ENCODE results near the gene DLGAP1.
"Not testable (repeated sequence)": the region's sequence is repeated elsewhere in the genome, so short reads cannot be mapped to it uniquely, and the experiment has no call there.

Gene DLGAP1

GRCh38 chr18:3495691-3496430 is 959.2 kb downstream of the DLGAP1 start:
- DNase-seq (ENCODE audit: low spot score), result no peak

DNA sequence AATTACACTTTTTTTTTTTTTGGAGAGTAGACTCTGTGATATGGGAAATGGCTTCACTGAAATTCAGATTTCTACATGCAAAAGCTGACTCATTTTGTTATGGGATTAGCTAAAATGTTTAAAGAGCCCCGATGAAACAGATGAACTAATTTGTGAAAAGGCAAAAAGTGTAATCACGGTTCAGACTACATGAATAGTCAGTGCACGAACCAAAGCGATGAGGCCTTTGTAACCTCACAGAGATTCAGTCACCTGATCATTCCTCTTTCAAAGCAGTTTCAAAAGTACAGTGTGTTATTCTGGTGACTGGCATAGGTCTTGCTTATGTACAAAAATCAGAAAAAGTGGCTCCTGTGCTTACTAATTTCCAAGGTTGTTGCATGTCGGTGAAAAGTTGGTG is 960.5 kb downstream of the DLGAP1 start:
- no peak for DNase-seq (ENCODE audit: low spot score)

DNA sequence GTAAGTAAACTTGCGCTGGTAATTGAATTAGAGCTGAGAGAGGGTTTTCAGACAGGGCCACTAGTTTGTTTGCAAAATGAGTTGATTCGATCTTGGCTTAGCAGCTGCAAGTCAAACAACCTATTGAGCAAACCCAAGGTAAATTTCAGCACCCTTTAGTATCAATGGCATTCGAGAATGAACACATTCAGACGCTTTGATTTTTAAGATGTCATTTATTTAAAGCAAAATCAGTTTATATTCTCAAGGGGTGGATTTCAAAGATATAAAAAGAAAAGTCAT is 960.9 kb downstream of the DLGAP1 start:
- DNase-seq (ENCODE audit: low spot score), result no peak

DNA sequence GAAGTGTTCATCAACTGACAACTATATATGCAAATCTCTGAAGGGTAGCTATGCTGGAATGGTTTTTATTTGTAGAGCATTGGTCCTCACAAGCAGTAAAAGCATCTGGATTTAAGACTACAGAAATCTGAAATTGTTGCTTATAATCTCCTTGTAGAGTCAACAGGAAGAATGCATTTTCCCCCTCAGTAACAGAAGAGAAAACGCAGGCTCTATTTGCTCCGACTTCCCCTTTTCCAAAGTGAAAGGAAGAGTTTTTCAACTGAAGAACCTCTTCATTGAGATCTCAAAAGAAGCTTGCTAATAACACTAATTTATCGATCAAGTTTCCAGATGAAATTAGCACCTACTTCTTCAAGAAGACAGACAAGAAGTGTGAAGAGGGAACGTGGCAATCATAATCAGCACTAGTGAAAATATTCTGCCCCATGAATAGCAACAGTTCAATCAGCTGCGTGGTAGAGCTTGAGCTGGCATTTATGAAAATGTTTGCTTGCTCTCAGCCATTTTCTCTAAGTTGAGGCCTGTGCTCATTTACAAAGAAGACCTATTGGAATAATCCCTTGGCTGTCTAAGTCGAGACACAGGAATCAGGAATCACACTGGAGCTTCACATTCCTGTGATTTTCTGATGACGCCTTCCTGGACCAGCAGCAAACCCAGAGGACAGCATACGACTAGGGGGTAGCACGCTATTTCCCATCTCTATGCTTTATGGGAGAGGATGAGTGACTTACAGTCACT is 961.4 kb downstream of the DLGAP1 start:
- no peak for DNase-seq (ENCODE audit: low spot score)

- no peak for DNase-seq (ENCODE audit: low spot score)
These were observed 962.4 kb downstream of the DLGAP1 start for GRCh38 chr18:3492721-3493120.

DNA sequence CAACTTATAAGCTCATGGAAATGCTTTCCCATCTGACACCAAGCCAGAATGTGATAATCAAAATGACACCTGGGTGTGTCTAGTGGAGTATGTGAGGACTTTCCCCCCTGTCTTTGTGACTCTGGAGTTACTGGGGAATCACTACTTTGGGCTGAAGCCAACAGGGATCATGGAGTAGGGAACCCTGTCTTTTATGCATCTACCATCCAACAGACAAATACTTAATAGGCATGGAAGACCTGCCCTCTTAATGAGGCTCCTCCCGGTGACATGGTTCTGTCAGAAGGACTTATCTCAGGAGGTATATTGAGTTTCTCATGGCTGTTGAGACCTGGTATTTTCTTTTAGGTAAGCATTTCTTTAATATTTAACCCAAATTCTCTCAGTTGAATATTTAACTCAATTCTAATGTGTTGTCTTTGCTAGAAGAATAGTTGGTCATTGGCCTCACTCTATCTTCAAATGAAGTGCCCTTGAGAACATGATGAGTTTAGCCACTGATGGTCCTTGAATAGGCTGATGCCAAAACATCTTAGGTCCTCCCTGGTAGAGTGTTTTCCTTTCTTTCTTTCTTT is 963.0 kb downstream of the DLGAP1 start:
- no peak for DNase-seq (ENCODE audit: low spot score)

- DNase-seq (ENCODE audit: low spot score), result no peak
These were observed 965.6 kb downstream of the DLGAP1 start for GRCh38 chr18:3489462-3489861.

DNA sequence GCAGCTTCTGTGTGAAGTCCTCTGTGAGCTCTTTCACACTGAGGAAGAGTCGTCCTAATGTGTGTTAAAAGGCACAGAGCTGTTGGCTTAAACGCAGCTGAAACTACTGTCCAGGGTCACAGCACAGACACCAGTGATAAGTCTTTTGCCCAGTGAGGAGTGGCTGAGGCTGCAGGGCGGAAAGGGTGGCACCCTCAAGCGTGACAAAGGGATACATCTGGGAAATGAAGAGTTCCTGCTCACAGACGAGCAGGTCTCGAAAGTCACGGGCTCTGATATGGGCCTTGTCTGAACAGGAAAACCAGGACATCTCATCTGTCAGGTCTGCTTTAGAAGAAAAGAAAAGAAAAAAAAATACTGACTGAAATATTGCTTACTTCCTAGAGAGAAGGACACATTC is 968.6 kb downstream of the DLGAP1 start:
- DNase-seq (ENCODE audit: low spot score), result no peak

DNA sequence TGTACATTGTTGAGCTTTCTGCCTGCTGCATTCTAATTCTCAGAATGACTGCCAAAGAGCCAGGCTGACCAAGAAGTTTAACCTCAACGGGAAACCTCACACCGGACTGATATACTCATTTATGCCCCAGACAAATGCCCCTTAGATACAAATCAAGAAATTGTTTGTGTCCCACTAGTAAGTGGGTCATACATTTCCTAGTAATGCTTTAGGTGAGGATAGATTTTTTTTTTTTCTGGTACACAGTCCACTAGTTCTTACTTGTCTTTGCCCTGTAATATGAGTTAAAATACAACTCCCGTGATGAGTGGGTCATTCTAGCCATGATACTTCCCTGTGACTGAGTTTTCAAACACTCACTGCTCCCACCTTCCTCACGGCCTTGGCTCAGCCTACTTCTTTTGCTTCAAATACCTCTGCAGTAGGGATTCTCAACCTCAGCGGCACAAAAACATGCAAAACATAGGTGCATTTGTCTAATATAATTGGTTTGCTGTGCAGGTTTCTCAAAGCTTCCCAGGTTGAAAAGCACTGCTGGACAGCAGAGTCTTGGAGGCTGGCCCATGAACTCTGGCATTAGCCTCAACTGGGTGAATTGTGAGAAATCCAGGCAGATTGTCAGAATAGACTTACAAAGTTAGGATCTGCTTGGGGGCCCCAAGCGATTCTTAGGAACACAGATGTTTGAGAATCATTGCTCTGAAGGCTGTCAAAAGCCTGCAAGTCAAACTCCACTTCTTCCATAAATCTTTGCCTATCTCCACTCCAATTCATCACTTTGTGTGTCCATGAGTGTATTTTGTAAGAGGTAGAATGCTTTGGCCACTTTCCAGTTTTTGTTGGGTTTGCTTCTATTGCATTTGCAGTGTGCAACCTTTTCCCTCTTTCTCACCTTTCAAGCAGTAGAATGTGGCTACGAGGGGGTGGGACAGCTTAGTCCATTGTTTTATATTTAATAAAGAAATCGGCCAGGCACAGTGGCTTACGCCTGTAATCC is 969.7 kb downstream of the DLGAP1 start:
- DNase-seq (ENCODE audit: low spot score), result no peak

DNA sequence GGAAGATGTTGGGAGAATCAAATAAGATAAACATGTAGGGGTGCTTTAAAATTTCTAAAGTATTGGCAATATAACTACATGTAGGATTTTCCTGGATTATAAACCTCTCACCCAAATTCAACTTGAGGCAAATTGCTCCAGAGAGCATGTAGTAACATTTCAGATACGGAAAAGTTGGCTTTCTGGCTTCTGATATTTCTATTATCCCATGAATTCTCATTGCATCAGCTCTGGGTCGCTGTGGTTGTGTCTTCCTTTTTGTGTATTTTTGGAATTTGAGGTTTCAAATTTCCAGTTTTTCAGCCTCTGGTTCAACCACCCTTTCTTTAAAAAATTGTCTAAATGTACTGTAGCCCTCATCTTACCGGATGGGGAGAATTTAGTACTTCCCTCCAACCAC is 972.8 kb downstream of the DLGAP1 start:
- DNase-seq (ENCODE audit: low spot score), result no peak

DNA sequence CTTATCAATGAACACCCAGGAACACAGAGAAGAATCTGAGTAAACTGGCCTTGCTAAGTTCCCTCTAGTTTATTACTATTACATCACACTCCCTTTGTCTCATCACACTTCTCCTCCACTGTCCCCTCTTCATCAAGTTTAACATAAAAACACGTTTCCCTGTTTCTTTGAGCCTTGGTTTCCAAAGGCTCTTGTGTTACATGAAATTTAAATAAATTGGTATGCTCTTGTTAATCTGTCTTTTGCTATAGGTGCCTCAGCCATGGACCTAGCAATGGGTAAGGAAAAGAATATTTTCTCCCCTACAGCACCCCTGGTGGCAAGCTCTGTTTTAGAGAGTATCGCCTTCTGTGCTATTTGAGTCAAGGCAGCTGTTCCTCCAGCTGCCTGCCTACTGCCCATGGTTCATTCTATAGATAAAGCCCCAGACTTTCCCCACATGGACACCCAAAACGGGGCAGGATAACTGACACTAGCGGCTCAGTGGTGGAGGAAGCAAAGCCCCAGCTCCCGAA is 973.4 kb downstream of the DLGAP1 start:
- DNase-seq (ENCODE audit: low spot score), result peak; percentile 61

- no peak for DNase-seq (ENCODE audit: low spot score)
These were observed 974.1 kb downstream of the DLGAP1 start for GRCh38 chr18:3480827-3481573.

DNA sequence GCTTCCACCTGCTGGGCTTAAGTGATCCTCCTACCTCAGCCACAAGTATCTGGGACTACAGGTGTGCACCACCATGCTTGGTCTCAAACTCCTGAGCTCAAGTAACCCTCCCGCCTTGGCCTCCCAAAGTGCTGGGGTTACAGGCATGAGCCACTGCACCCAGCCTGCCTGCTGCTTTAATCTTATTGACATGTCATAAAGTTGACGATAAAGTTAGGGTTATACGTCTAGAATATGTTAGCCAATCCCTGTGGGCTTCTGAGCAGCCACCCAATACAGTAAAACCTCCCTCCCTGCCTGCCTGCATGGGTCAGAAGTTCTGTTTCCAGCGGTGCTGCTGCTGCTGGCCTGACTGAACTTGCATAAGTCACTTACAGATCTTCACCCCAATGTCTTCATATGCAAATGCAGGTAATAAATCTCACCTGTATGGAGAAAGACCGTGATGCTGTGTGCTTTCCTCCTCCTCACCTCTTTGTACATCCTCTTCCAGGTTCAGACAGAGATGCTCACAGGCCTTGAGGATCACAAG is 975.1 kb downstream of the DLGAP1 start:
- no peak for DNase-seq (ENCODE audit: low spot score)

DNA sequence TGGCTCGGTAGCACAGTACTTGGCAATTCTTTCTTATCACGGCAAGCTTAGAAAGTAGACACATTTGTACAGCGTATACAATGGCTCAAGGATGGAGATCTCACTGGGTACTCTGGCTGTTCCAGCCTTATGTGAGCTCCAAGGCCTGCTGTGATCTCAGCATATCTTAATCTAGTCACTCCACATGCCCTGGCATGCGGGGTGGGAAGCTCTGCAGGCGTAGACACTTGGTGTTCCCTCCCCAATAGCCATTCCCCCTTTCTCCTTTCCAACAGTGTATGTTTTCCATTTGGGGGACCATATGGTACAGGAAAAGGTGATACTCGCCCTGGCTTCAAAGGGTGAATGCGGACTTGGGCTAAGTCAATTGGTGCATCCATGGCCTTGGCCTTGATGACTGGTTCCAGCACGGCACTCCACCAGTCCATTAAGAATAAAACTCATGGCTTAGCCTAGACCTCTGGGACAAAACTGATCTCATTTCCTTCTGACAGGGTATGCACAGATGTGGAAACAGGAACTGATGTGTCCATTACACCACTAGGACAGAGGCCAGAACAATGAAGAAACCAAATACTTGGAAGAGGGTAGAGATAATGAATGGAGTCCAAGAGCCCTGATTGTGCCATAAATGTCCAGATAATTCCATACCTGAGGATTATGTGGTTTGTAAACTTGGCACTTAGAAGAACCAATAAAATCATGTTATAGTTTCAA is 976.7 kb downstream of the DLGAP1 start:
- DNase-seq (ENCODE audit: low spot score), result peak; percentile 41

DNA sequence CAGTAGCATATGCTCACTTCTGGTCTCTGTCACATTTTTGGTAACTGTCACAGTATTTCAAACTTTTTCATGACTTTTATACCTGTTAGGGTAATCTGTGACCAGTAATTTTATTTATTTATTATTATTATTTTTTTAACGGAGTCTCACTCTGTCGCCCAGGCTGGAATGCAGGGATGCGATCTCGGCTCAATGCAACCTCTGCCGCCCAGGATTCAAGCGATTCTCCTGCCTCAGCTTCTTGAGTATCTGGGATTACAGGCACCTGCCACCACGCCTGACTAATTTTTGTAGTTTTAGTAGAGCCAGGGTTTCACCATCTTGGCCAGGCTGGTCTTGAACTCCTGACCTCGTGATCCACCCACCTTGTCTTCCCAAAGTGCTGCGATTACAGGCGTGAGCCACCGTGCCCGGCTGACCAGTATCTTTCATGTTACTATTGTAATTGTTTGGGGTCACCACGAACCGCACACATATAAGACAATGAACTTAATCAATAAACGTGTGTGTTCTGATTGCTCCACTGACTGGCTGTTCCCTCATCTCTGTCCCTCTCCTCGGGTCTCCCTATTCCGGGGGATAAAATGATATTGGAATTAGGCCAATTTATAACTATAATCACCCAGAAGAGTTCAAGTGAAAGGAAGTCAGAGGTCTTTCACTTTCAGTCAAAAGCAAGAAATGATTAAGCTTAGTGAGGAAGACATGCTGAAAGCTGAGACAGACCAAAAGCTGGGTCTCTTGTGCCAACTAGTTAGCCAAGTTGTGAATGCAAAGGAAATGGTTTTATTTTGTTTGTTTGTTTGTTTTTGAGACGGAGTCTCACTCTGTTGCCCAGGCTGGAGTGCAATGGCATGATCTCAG is 982.2 kb downstream of the DLGAP1 start:
- no peak for DNase-seq (ENCODE audit: low spot score)

DNA sequence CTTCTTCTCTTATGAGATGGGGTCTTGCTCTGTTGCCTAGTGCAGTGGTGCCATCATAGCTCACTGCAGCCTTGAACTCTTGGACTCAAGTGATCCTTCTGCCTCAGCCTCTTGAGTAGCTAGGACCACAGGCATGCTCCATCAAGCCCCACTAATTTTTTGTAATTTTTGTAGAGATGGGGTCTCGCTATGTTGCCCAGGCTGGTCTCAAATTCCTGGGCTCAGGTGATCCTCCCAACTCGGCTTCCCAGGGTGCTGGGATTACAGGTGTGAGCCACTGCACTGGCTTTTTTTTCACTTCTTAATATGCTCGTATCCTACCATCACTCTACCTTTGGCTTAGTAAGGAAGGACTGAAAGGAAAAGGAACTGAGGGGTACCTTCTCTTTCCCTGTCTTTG is 983.0 kb downstream of the DLGAP1 start:
- DNase-seq (ENCODE audit: low spot score), result not testable (repeated sequence)

- no peak for DNase-seq (ENCODE audit: low spot score)
These were observed 983.9 kb downstream of the DLGAP1 start for GRCh38 chr18:3471141-3471648.

GRCh38 chr18:3468833-3469232 is 986.3 kb downstream of the DLGAP1 start:
- no peak for DNase-seq (ENCODE audit: low spot score)

GRCh38 chr18:3468066-3468705 is 986.9 kb downstream of the DLGAP1 start:
- no peak for DNase-seq (ENCODE audit: low spot score)
